GM18517 (cell line): ENCODE measurements around the gene TMEM134.
"Not testable (repeated sequence)": the region's sequence is repeated elsewhere in the genome, so short reads cannot be mapped to it uniquely, and the experiment has no call there.

Source experiments
- ATAC-seq: cut with Tn5 transposase; IDR thresholded peaks from one replicate; pipeline ENCODE4 v1.9.1; 2021; ENCODE audit warnings: mild to moderate bottlenecking, moderate library complexity; ENCODE audit not compliant: unreplicated experiment

The TMEM134 gene

DNA sequence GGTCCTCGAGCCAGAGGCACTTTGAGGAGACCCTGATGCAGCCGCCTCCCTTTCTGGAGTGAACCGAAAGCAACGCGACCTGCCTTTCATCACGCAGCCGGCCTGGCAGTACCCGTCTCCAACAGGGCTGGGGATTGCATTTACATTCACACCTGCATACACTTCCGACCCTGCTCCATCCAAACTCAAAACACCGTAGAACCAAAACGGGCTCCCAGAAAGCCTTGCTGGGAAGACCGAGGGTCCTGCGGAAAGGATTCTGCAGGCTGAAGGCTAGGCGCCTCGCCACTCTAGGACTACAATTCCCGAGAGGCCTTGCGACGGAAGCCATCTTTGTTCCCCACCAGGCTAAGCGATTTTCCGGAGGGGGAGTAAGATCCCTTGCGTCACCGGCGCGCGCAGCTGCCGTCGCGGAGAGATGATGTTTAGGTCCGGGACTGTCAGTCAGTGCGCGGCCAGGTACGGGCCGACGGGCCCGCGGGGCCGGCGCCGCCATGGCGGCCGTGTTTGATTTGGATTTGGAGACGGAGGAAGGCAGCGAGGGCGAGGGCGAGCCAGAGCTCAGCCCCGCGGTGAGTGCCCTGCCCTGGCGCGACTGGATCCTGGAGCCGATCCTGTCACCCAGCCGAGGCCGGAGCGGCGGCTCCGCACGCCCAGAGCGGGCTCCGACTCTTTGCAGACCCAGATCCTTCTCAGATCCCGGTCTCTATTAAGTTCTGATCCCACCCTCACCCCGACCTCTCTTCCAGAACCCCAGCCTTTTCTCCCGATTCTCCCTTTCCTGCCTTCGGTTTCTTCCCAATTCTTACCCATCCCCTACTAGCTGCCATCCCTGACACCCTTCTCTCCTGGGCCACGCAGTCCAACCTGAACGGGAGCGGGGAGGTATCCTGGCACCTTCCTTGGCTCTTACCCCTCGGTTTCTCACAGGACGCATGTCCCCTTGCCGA, 40.7 kb downstream of the TMEM134 start, which contains the start of gene RPS6KB2:
Gene RPS6KB2, plus strand, starts transcription at position 443 of the 950 bp plus-strand sequence. Its CDS starts 52 bp downstream, at position 495.
- ATAC-seq, result peak; percentile 77

DNA sequence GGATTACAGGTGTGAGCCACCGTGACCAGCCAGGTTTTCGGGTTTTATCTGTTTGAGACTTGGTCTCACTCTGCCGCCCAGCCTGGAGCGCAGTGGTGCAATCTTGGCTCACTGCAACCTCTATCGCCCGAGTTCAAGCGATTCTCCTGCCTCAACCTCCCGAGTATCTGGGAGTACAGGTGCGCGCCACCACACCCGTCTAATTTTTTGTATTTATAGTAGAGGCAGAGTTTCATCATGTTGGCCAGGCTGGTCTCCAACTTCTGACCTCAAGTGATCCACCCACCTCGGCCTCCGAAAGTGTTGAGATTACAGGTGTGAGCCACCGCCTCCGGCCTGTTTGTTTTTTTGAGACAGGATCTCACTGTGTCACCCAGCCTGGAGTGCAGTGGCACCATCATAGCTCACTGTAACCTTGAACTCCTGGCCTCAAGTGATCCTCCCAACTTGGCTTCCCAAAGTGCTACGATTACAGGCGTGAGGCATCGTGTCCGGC, 41.6 kb downstream of the TMEM134 start:
- ATAC-seq, result not testable (repeated sequence)

DNA sequence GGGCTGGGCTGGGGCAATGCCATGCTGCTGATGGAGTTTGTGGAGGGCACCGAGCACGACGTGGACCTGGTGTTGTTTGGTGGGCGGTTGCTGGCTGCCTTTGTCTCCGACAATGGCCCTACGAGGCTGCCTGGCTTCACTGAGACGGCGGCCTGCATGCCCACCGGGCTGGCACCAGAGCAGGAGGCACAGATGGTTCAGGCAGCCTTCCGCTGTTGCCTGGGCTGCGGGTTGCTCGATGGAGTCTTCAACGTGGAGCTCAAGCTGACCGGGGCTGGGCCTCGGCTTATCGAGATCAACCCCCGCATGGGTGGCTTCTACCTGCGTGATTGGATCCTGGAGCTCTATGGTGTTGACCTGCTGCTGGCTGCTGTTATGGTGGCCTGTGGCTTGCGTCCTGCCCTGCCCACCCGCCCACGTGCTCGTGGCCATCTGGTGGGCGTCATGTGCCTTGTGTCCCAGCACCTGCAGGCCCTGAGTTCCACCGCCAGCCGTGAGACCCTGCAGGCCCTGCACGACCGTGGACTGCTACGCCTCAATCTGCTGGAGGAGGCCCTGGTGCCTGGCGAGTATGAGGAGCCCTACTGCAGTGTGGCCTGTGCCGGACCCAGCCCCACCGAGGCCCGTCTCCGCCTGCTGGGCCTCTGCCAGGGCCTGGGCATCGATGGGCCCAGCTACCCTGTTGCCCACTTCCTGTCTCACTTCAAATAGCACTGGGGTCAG, 45.0 kb downstream of the TMEM134 start:
- ATAC-seq, result no peak

DNA sequence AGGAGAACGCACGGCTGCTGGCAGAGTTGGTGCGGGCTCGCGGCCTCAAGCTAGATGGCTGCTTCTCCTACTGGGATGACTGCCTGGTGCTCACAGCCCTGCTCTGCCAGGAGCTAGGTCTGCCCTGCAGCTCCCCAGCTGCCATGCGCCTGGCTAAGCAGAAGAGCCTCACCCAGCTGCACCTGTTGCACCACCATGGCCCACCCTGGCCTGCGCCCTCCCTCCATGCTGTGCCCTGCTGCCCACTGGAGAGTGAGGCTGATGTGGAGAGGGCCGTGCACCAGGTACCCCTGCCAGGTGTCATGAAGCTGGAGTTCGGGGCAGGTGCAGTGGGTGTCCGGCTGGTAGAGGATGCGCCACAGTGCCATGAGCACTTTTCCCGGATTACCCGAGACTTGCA, 45.6 kb downstream of the TMEM134 start:
- ATAC-seq, result no peak

DNA sequence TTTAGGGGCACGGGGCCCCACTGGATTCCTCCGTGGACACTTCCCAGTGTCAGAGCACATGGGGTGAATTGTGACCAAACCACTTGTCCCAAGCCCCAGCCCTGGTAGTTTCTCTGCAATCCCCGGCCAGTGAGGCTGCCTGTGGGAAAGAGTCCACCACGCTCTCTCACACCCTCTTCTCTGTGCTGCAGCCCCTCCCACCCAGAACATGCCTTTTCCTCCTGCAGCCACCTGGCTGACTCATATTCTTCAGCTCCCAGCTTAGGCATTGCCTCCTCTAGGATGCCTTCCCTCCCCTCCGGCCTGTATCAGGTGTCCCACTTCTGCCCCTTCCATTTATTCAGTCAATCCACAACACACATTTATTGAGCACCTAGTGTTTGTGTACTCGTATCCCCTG, 46.2 kb downstream of the TMEM134 start:
- ATAC-seq, result no peak

DNA sequence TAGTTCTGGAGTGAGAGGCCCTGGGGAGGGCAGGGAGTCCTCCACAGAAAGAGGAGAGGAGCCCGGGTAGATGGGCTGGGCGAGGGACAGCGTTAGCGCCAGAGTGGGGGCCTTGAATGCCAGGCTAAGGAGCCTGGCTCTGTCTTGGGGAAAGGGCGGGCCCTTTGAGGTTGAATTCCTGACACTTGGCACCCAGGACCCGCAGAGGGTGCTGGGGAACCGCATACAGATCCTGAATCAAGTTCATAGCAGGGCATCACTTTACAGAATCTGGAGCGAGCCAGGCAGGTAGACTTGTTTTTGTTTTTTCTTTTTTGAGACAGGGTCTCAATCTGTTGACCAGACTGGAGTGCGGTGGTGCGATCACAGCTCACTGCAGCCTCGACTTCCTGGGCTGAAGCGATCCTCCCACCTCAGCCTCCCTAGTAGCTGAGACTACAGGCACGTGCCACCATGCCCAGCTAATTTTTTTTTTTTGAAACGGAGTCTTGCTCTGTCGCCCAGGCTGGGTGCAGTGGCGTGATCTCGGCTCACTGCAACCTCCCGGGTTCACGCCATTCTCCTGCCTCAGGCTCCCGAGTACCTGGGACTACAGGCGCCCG, 47.5 kb downstream of the TMEM134 start:
- peak; percentile 7 for ATAC-seq

DNA sequence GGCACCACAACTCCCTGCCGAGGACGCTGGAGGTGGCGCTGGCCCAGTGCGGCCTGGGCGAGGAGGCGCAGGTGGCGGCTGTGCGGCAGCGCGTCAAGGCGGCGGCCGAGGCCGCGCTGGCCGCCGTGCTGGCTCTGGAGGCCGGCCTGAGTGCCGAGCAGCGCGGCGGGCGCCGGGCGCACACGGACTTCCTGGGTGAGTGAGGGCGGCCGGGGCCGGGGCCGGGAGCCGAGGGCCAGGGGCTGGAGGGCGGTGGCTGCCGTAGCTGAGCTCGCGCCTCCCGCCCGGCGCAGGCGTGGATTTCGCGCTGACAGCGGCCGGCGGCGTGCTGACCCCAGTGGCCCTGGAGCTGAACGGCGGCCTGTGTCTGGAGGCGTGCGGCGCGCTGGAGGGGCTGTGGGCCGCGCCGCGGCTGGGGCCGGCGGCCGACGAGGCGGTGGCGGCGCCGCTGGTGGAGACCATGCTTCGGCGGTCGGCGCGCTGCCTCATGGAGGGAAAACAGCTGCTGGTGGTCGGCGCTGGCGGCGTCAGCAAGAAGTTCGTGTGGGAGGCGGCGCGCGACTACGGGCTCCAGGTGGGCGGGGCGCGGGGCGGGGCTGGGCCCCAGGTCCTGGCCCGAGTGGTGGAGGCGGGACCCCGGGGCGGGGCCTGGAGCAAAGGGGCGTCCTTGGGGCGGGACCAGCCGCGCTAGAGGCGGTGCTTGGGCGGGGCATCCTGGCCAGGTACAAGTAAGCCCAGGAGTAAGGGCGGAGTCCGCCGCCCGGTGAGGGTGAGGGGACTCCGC, 48.2 kb downstream of the TMEM134 start:
- peak; percentile 69 for ATAC-seq

DNA sequence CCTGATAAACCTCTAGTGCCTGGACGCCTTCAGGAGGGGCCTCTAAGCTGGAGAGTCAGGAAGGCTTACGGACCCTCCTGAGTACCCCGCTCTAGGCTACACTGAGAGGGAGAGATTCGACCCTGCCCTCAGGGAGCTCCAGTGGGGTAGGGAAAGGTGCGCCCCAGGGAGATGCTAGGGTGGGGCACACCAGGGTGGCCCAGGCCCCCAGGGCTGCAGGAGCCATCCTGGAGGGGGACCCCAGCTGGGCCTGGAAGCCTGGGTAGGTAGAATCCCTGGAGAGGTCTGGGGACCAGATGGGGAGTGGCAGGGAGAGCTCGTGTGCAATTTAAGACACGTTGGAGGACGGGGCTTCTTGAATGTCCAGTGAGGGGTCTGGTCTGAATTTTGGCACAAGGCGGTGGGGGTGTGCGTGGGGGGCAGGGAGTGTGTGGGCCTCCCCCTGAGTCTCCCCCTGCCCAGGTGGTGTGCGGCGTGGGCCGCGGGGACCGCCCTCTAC, 48.9 kb downstream of the TMEM134 start:
- no peak for ATAC-seq

DNA sequence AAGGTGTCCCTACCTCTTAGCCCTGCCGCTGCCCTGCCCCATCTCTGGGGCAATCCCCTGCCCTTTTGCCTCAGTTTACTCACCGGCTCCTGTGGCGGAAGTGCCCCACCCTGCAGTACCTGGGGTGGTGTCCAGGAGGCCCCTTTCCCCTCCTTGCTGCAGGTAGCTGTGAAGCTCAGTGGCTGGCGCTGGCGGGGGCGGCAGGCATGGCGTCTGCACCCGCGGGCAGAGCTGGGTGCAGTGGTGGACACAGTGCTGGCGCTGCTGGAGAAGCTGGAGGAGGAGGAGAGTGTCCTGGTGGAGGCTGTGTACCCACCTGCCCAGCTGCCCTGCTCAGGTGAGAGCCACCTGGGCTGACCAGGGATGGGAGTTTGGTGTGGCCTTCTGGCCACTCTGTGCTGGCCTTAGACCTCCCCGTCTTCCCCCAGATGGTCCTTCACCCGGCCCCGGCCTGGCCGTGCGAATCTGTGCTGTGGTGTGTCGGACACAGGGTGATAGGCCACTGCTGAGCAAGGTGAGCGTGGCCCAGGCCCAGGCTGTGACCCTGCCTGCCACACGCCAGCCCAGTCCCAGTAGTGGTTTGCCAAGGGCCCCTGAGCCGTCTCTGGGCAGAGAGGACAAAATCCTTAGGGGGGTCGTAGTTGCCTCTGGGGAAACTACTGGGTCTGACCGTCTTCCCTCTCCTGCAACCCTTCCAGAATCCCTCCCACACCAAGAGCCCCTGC, 49.6 kb downstream of the TMEM134 start:
- no peak for ATAC-seq

DNA sequence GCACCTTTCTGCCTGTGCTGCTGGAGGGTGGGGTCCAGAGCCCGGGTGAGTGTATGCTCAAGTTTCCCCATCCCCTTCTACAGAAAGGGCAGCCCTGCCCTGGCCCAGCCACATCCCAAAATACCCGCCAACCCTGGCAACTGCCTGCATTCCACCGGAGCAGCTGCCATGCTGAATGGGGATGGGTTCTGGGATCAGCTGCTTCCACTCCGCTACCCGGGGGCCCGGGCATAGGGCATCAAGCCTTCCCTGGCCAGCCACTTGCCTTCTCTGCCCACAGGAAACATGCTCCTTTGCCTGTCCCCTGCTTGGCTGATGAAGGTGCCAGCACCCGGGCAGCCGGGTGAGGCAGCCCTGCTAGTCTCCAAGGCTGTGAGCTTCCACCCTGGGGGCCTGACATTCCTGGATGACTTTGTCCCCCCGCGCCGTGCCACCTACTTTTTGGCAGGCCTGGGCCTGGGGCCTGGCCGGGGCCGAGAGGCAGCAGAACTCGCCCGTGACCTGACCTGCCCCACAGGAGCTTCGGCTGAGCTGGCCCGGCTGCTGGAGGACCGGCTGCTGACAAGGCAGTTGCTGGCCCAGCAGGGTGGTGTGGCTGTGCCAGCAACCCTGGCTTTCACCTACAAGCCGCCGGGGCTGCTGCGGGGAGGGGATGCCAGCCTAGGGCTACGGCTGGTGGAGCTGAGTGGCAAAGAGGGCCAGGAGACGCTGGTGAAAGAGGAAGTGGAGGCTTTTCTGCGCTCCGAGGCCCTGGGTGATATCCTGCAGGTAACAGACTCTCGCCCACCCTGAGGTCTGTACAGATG, 50.4 kb downstream of the TMEM134 start:
- ATAC-seq, result no peak

DNA sequence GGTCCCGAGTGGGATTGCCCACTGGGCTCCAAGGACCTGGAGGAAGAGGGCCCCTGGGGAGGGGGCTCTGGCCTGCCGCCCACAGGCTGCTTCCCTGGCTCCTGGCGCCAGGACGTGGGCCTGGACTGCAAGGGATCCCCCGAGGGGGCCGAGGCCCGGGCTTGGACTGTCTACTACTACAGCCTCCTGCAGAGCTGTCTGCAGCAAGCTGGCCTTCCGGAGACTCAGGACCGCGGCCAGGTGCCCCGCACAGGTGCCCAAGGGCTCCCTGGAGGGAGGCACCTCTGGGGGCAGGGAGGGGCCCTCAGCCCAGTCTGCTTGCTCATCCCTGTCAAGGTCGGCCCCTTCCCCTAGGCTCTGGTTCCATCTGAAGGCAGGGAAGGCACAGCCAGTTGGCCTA, 51.6 kb downstream of the TMEM134 start:
- ATAC-seq, result no peak

DNA sequence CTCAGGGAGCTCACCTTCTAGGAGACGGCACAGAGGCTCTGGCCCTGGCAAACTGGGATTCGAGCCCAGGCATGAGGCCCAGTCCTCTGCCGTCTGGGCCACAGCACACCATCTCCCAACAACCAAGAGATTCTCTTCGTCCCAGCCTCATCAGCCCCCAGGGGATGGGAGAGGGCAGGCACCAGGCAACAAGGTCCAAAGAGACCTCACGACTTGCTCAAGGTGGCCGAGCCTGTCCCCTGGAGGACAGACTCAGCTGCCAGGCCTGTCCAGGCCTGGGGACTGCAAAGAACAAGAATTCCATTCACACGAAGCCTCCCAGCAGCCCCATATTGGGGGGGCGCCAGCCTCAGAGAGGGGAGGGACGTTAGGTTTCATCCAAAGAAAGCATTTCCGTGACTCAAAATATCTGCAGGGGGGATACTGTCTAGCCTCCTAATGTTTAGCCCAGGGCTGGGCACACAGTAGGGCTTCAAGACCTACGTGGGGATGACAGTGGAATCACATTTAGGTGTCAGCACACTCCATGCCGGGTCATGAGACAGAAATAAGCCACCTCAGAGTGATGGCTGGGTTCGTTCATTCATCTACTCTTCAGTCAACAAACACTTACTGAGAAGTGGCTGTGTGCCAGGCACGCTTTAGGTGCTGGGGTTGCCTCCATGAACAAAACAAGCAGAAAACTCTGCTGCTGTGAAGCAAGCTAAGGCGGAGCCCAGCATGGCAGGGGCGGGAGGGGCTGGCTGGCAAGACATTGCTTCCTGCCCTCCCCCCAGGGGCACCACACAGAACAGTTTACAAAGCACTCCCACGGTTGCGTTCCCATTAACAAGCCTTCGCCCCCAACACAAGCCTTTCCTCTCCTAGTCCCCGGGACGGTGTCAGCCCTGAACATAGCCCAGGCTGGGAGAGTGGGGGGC, 52.4 kb downstream of the TMEM134 start:
- no peak for ATAC-seq

DNA sequence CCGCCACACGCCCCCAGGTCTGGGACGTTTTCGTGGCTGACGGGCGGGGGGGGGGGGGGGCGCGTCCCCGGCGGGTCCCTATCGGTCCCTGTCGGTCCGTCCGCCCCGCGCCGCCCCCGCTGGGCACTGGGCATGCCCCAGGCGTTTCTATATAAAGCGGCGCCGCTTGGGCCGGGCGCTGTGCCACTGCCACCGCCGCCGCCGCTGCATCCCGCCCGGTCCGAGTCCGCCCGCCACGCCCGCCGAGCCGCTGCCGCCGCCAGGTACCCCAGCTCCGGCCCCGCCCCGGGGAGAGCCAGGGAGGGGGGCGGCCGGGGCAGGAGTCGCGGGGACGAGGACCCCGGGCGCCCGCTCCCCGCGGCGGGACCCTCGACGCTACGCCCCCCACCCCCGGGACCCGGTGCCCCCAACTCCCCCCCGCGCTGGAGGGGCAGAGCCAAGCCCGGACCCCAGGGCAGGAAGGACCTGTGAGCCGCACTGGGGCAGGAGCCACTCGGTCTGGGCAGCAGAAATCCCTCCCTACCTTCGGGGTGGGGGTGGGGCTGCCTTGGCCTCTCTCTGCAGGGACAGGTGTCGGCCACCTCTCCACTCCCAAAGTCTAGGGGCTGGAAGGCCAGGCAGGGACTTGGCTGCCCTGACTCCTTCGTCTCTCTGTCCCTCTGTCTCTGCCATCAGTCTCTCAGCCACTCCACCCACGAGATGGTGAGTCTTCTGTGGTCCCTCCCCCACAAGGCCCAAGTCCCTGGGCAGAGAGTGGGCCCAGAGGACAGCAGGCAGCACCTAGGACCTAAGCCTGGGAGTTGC, 53.3 kb downstream of the TMEM134 start, which contains the start of gene CARNS1:
Gene CARNS1, plus strand, starts transcription at position 178 of the 804 bp plus-strand sequence. Its CDS starts 522 bp downstream, at position 700.
- ATAC-seq, result no peak

DNA sequence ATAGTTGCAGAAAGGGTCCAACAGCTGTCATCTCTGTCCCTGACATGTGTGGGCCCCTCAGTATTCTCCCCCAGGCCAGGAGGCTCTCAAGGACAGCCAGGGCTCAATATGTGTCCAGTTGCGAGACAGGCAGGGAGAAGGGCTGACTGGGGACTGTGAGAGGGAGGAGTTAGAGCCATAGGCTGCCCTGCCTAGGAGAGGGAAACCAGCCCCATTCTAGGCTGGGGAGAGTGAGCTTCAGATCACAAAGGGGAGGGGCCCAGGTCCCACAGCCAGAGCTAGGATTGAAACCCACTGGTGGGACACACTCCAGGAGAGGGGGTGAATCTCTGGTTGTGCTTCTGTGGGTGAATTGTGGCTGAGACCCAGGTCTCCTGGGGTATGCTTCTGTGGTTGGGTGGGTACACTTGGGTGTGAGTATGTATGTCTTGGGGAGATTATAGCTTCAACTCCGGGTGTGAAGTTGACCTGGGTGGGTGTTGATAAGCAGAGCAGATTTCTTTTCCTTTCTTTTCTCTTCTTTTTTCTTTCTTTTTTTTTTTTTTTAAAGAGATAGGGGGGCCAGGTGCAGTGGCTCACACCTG, 55.7 kb downstream of the TMEM134 start:
- ATAC-seq, result no peak

DNA sequence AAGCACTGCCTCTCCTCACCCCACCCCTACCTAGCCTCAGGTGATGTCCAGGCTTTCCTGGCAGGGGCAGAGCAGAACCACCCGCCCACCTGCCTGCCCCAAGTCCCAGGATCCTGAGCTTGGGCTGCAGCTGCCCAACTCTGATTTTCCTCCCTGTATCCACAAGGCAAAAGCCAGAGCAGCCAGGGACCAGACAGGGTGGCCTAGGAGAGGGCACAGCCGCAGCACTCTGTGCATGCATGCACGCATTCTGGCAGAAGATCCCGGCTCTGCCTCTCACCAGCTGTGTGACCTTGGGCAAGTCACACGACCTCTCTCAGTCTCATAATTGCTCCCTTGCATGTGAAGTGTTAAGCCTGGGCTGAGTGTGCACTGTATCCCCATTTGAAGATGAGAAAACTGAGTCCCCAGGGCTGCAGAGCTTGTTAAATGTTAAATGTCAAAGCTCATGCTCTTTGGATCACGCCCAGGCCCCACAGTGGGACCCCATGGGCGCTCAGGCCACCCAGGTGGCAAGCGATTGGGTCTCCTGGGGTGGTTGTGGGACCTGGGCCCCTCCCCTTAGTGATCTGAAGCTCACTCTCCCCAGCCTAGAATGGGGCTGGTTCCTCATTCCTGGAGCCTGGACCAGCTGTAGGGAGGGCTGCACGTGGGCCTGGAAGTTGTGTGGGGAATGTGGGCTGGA, 56.4 kb downstream of the TMEM134 start:
- ATAC-seq, result no peak

DNA sequence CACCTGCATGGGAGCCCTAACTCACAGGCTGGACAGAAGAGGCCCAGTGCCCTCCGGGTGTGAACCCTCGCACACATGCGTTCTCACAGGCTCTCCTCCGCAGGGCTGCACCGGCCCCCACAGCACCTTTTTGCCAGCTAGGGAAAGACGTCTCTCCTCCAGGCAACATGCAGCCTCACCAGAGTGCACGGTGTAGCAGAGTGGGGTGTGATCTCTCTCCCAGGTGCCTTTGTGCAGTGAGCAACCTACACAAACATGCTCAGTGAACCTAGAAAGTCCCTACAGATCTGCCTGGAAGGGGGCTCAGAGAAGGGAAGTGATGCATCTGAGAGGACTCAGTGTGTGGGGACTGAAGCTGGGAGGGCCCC, 57.3 kb downstream of the TMEM134 start:
- no peak for ATAC-seq
